ENCODE results near the gene CFAP77. TPM values are rescaled to one million over a fixed set of nuclear protein-coding genes. Genes with fewer than 3 reads are reported as not detected.

The CFAP77 gene
- total RNA-seq, 1 donor from 2014 or later = 1.8 TPM

DNA sequence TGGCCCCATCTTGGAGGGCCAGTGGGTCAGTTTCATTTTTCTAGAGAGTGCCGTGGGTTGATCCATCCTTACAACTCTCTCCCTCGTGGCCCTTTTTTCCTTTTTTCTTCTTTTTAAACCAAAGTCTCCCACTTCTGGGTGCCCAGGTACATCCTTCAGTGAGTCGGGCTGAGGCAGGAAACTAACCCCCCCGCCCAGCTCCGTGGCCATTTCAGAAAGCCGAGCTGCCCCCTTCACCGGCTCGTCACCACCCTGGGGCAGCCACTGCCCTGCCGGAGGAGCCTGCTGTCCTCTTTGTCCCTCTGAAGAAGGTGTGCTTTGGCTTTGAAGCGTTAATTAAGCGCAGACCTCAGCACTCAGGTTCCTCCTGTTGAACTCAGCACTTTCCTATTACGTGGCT is 5.2 kb downstream of the CFAP77 start:
- Histone ChIP-seq H2AFZ (replicated peaks) (no peak overlapping the region), H3K4me2 (peak overlapping the region; percentile 29), H3K36me3 (no peaks in the 10 kb centered on the region), H3K27me3 (peaks cover 74% of the 10 kb centered on the region), H3K79me2 (ENCODE audit: low read depth) (no peaks in the 10 kb centered on the region), H3K27ac (no peak overlapping the region), H4K20me1 (ENCODE audit: low read depth) (peaks cover 5% of the 10 kb centered on the region), H3K9me3 (ENCODE audit: low read depth) (no peaks in the 10 kb centered on the region), H3K9ac (no peak overlapping the region), H3K4me3 (no peak overlapping the region), H3F3A (ENCODE audit: low read depth) (peaks cover 39% of the 10 kb centered on the region), H3K4me1 (peaks cover 44% of the 10 kb centered on the region)
- Mint-ChIP-seq H3K27me3 (ENCODE audit: insufficient read depth, low read depth) (peaks cover 26% of the 10 kb centered on the region), H3K4me1 (peaks cover 79% of the 10 kb centered on the region), H3K9me3 (no peaks in the 10 kb centered on the region), H3K27ac (peak overlapping the region; percentile 91), H3K36me3 (no peaks in the 10 kb centered on the region), H3K4me3 (peak overlapping the region; percentile 46)
- no peak for DNase-seq (ENCODE audit: low spot score)
- TF ChIP-seq EZH2phosphoT487 (IDR thresholded peaks at IDR 0.05) = peak; percentile 23
- TF ChIP-seq CTCF (IDR thresholded peaks at IDR 0.05) = no peak

- Mint-ChIP-seq H3K36me3 (no peaks in the 10 kb centered on the region), H3K4me1 (peaks cover 70% of the 10 kb centered on the region), H3K27me3 (ENCODE audit: insufficient read depth, low read depth) (peaks cover 24% of the 10 kb centered on the region), H3K27ac (peak overlapping the region; percentile 52), H3K9me3 (no peaks in the 10 kb centered on the region), H3K4me3 (peak overlapping the region; percentile 57)
- Histone ChIP-seq H3K79me2 (ENCODE audit: low read depth) (no peaks in the 10 kb centered on the region), H3K27ac (no peak overlapping the region), H2AFZ (replicated peaks) (no peak overlapping the region), H4K20me1 (ENCODE audit: low read depth) (no peaks in the 10 kb centered on the region), H3K27me3 (peaks cover 65% of the 10 kb centered on the region), H3K9me3 (ENCODE audit: low read depth) (no peaks in the 10 kb centered on the region), H3K9ac (no peak overlapping the region), H3K36me3 (no peaks in the 10 kb centered on the region), H3K4me1 (peaks cover 51% of the 10 kb centered on the region), H3K4me3 (no peak overlapping the region), H3K4me2 (peak overlapping the region; percentile 54), H3F3A (ENCODE audit: low read depth) (peaks cover 41% of the 10 kb centered on the region)
- DNase-seq (ENCODE audit: low spot score) = peak; percentile 51
- TF ChIP-seq EZH2phosphoT487 (IDR thresholded peaks at IDR 0.05) (no peak), CTCF (IDR thresholded peaks at IDR 0.05) (no peak)
These were observed 8.8 kb downstream of the CFAP77 start for GRCh38 chr9:132418726-132419363.

DNA sequence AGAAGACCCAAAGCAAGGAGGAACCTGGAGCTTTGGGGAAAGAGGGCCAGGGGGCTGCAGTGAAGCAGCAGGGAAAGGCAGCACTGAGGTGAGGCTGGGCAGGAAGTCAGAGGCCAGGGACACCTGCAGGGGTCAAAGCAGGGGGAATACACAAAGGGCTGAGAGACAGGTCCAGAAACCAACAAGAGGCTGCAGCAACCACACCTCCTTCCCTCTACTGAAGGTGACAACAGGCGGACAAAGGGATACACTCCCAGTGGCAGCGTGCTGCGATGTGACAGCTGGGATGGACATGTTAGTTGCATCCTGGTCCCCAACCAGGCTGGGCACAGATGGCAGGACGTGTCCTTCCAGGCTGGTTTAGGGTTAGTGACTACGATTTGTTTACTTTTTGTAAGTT is 12.6 kb downstream of the CFAP77 start:
- no peak overlapping the region for H3K9ac ChIP-seq
- H3K4me2 ChIP-seq = no peak overlapping the region
- H3K4me3 ChIP-seq = no peak overlapping the region
- no peak for DNase-seq (ENCODE audit: low spot score)
- H2AFZ ChIP-seq (replicated peaks) = no peak overlapping the region
- H4K20me1 ChIP-seq (ENCODE audit: low read depth) = peaks cover 3% of the 10 kb centered on the region
- H3F3A ChIP-seq (ENCODE audit: low read depth) = peaks cover 57% of the 10 kb centered on the region
- TF ChIP-seq EZH2phosphoT487 (IDR thresholded peaks at IDR 0.05) = no peak
- no peak for TF ChIP-seq EZH2 (IDR thresholded peaks at IDR 0.05)
- TF ChIP-seq CTCF (IDR thresholded peaks at IDR 0.05) = no peak
- H3K27ac Mint-ChIP-seq = peak overlapping the region; percentile 46
- H3K4me1 Mint-ChIP-seq = peaks cover 79% of the 10 kb centered on the region
- H3K9me3 Mint-ChIP-seq = no peaks in the 10 kb centered on the region
- peaks cover 64% of the 10 kb centered on the region for H3K4me1 ChIP-seq
- no peaks in the 10 kb centered on the region for H3K36me3 ChIP-seq
- peaks cover 61% of the 10 kb centered on the region for H3K27me3 ChIP-seq
- H3K9me3 ChIP-seq (ENCODE audit: low read depth) = no peaks in the 10 kb centered on the region
- no peaks in the 10 kb centered on the region for H3K36me3 Mint-ChIP-seq
- peaks cover 24% of the 10 kb centered on the region for H3K27me3 Mint-ChIP-seq (ENCODE audit: insufficient read depth, low read depth)
- no peak overlapping the region for H3K27ac ChIP-seq
- H3K79me2 ChIP-seq (ENCODE audit: low read depth) = no peaks in the 10 kb centered on the region
- no peak overlapping the region for H3K4me3 Mint-ChIP-seq

Data from neural progenitor cell (in vitro differentiated cells).